ENCODE data around the gene SEC61A1. TPM values are rescaled to one million over a fixed set of nuclear protein-coding genes. Genes with fewer than 3 reads are reported as not detected.

SEC61A1 gene
- total and polyA plus RNA-seq, 8 donors: 36.8 to 200 (median 80.7) TPM

- Histone ChIP-seq H3K4me1 (peaks cover 32 to 55% (median 39%) of the 10 kb centered on the region in 4 donors), H3K4me3 (peak overlapping the region; percentile 83 to 90 (median 88)), H3K27ac (peak overlapping the region in 4 of 5 donors; percentile 8 to 95 (median 65)), H3K27me3 (no peaks in the 10 kb centered on the region), H3K36me3 (peaks cover 34 to 54% (median 51%) of the 10 kb centered on the region in 4 donors), H3K9me3 (no peaks in the 10 kb centered on the region)
- no peak for DNase-seq
- 27 to 52% (median 36%) methylated on average over 3 of the region's 3 CpGs for WGBS, 5 donors
- no peak for TF ChIP-seq EP300 (IDR thresholded peaks at IDR 0.05)
- no peak for TF ChIP-seq CTCF (IDR thresholded peaks at IDR 0.05)
- no peak for TF ChIP-seq POLR2AphosphoS5 (IDR thresholded peaks at IDR 0.05)
- no peak for TF ChIP-seq POLR2A (IDR thresholded peaks at IDR 0.05)
- intact Hi-C loops (cut with DNase I; ENCODE audit: low total_unique reads): no loop called here
Measured at GRCh38 chr3:128054367-128054766, 2.1 kb downstream of the SEC61A1 start.

GRCh38 chr3:128056258-128056657, 4.0 kb downstream of the SEC61A1 start:
- Histone ChIP-seq H3K4me1 (peaks cover 28 to 50% (median 36%) of the 10 kb centered on the region in 4 donors), H3K36me3 (peaks cover 53 to 73% (median 70%) of the 10 kb centered on the region in 4 donors), H3K27me3 (no peaks in the 10 kb centered on the region), H3K4me3 (no peak overlapping the region), H3K9me3 (no peaks in the 10 kb centered on the region), H3K27ac (no peak overlapping the region)
- 24 to 80% (median 59%) methylated on average over 4 of the region's 4 CpGs for WGBS, 5 donors
- no peak for TF ChIP-seq POLR2A (IDR thresholded peaks at IDR 0.05)
- no peak for TF ChIP-seq CTCF (IDR thresholded peaks at IDR 0.05)
- TF ChIP-seq EP300 (IDR thresholded peaks at IDR 0.05): no peak
- TF ChIP-seq POLR2AphosphoS5 (IDR thresholded peaks at IDR 0.05): no peak
- intact Hi-C loops (cut with DNase I; ENCODE audit: low total_unique reads): no loop called here
- no peak for DNase-seq

DNA sequence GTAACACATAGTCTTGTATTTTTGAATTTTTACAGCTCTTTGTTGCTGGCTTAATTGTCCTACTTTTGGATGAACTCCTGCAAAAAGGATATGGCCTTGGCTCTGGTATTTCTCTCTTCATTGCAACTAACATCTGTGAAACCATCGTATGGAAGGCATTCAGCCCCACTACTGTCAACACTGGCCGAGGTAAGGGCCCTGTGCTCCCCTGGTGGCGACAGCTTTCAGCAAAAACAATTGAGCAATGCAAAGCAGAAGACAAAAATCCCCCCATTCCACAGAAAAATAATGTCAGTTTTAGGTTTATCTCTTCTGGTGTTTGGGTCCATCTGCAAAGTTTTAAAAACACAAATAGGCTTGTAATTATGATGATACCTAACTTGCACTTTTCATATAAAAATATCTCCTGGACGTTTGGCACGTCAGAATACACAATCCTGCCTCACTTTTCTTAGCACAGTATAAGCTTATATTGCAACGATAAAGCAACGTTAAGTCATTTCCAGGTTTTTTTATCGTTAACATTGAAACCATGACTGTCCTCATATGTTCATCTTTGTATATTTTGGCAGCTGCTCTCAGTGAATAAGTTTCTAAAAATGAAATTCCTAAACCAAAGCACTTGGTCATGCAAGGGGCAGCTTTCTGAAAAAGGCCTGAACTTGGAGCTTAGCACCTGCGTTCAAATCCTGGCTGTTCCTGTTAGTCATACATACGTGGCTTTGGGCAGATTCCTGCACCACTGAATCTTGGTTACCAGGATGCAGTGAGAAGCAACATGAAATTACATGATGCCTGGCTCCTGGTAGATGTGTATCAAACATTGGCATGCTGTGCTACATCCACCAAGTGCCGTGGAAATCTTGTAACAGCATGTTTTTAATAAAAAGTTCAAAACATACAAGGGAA, 8.5 kb downstream of the SEC61A1 start:
- no peak for TF ChIP-seq POLR2AphosphoS5 (IDR thresholded peaks at IDR 0.05)
- no peak for TF ChIP-seq POLR2A (IDR thresholded peaks at IDR 0.05)
- TF ChIP-seq CTCF (IDR thresholded peaks at IDR 0.05): no peak
- no peak for TF ChIP-seq EP300 (IDR thresholded peaks at IDR 0.05)
- Histone ChIP-seq H3K36me3 (peaks cover 89 to 100% (median 99%) of the 10 kb centered on the region in 4 donors), H3K9me3 (no peaks in the 10 kb centered on the region), H3K27ac (no peak overlapping the region), H3K4me3 (no peak overlapping the region), H3K4me1 (peaks cover 0 to 16% (median 4%) of the 10 kb centered on the region in 4 donors), H3K27me3 (no peaks in the 10 kb centered on the region)
- intact Hi-C loops (cut with DNase I; ENCODE audit: low total_unique reads): no loop called here
- DNase-seq: no peak
- 72 to 82% (median 76%) methylated on average over 11 of the region's 11 CpGs for WGBS, 5 donors

GRCh38 chr3:128062033-128062745, 10.0 kb downstream of the SEC61A1 start:
- intact Hi-C loops (cut with DNase I; ENCODE audit: low total_unique reads): no loop called here
- no peak overlapping the region for H3K4me3 ChIP-seq
- H3K9me3 ChIP-seq: no peaks in the 10 kb centered on the region
- peaks cover 95 to 100% (median 99%) of the 10 kb centered on the region in 4 donors for H3K36me3 ChIP-seq
- TF ChIP-seq POLR2AphosphoS5 (IDR thresholded peaks at IDR 0.05): no peak
- no peak for TF ChIP-seq EP300 (IDR thresholded peaks at IDR 0.05)
- no peak for TF ChIP-seq POLR2A (IDR thresholded peaks at IDR 0.05)
- TF ChIP-seq CTCF (IDR thresholded peaks at IDR 0.05): no peak
- no peaks in the 10 kb centered on the region for H3K27me3 ChIP-seq
- no peak overlapping the region for H3K27ac ChIP-seq
- WGBS, 5 donors: 60 to 77% (median 67%) methylated on average over 8 of the region's 8 CpGs
- peaks cover 0 to 2% (median 0%) of the 10 kb centered on the region in 4 donors for H3K4me1 ChIP-seq
- DNase-seq: no peak
